WTC11 (cell line): ENCODE data around the gene NUDT3.

Experiments used
- NR2C2 ChIP-seq: sonication (generic); formaldehyde crosslinking; IDR thresholded peaks from 2 replicates; pipeline ENCODE4 v1.8.0; 2022; ENCODE audit warnings: mild to moderate bottlenecking, missing genetic modification reagents
- TEAD4 ChIP-seq: sonication (generic); formaldehyde crosslinking; IDR thresholded peaks from 2 replicates; pipeline ENCODE4 v1.8.0; 2022; ENCODE audit warnings: mild to moderate bottlenecking, missing genetic modification reagents
- ZNF396 ChIP-seq: fragments of 250-450 bp; sonication (Bioruptor Pico); IDR thresholded peaks from 2 replicates; pipeline ENCODE4 v1.8.0; 2021; ENCODE audit warnings: mild to moderate bottlenecking, moderate library complexity, borderline replicate concordance

GRCh38 chr6:34239893-34240292, 152.6 kb downstream of the NUDT3 start:
- no peak for TF ChIP-seq ZNF396 (CRISPR knock-in tag)
- TF ChIP-seq NR2C2: no peak
- no peak for TF ChIP-seq TEAD4
